ENCODE measurements around the gene DPP4.

- no peak for TF ChIP-seq POLR2A (IDR thresholded peaks at IDR 0.05; ENCODE audit: low read depth, low read length)
- no peak for TF ChIP-seq EZH2 (IDR thresholded peaks at IDR 0.05; ENCODE audit: borderline replicate concordance, low read depth, low read length, severe bottlenecking)
- no peak for TF ChIP-seq CTCF (IDR thresholded peaks at IDR 0.05; ENCODE audit: extremely low read depth in 1 of 2, insufficient read depth in 1 of 2, low read depth in 1 of 2, low read length in 2 of 2)
- no peak for TF ChIP-seq MAX (IDR thresholded peaks at IDR 0.05; ENCODE audit: insufficient read depth, insufficient read length)
- TF ChIP-seq JUN (IDR thresholded peaks at IDR 0.05; ENCODE audit: borderline replicate concordance, insufficient read depth, insufficient read length, low read depth), result no peak
These were observed 8.7 kb upstream of the DPP4 start for GRCh38 chr2:162082681-162083080.
